Endothelial cell of umbilical vein (primary cell): Measurements from ENCODE around the gene CLN6. TPM values are rescaled to one million over a fixed set of nuclear protein-coding genes. Genes with fewer than 3 reads are reported as not detected.

ENCODE experiments used
- BruUV-seq: library from RNA; stranded (reverse); fragments of 400-500 nt; replicated peaks from 2 replicates; lab custom pipeline; 2021; lab: Mats Ljungman, UMichigan
- CTCF ChIA-PET: fragments of 300-600, 350-600 bp; sonication (Branson Sonifier 250); formaldehyde crosslinking; loops from one replicate; lab custom pipeline; 2021; ENCODE audit warnings: antibody characterized with exemption, inconsistent platforms; lab: Charles Lee
- POLR2A ChIA-PET: fragments of 300-600, 350-600 bp; sonication (Branson Sonifier 250); formaldehyde crosslinking; loops from one replicate; lab custom pipeline; 2021; ENCODE audit warnings: antibody characterized with exemption, inconsistent platforms; lab: Charles Lee
- DNase-seq: peaks from one replicate; pipeline ENCODE4 v3.0.0-alpha.2; 2011; ENCODE audit warnings: low read depth, low spot score
- FAIRE-seq: peaks from 2 replicates; lab custom pipeline; 2011; peaks lifted over from hg19 to GRCh38; lab: Jason Lieb, UNC
- H2AFZ ChIP-seq: 2 replicates; pipeline ENCODE4 v1.6.0; 2012; ENCODE audit warnings: low read depth, low read length, control low read depth, inconsistent platforms
- H3K27ac ChIP-seq: 2 replicates; pipeline ENCODE4 v1.5.1; 2011; ENCODE audit warnings: low read depth, mild to moderate bottlenecking, control low read depth, low read length, moderate library complexity; ENCODE audit not compliant: insufficient read depth
- H3K27me3 ChIP-seq, 2 experiments: 2 replicates each; pipeline versions ENCODE4 v1.6.0 to v1.6.1; 2011; ENCODE audit warnings: low read length in 2 of 2, mixed read lengths in 1 of 2; ENCODE audit not compliant: control insufficient read depth in 2 of 2, insufficient read depth in 2 of 2
- H3K36me3 ChIP-seq, 2 experiments: 2 replicates in 1 of 2; 3 replicates in 1 of 2; pipeline ENCODE4 v1.5.1; 2011; ENCODE audit warnings: low read length in 2 of 2, mild to moderate bottlenecking in 1 of 2, moderate library complexity in 1 of 2; ENCODE audit not compliant: control insufficient read depth in 2 of 2, insufficient read depth in 2 of 2; ENCODE audit errors: extremely low read depth in 1 of 2
- H3K4me1 ChIP-seq: 3 replicates; pipeline ENCODE4 v1.5.1; 2011; ENCODE audit warnings: mild to moderate bottlenecking, low read length; ENCODE audit not compliant: control insufficient read depth, insufficient read depth; ENCODE audit errors: extremely low read depth
- H3K4me2 ChIP-seq: 2 replicates; pipeline ENCODE4 v1.6.1; 2011; ENCODE audit warnings: low read length, control low read depth, mixed read lengths; ENCODE audit not compliant: insufficient read depth
- H3K4me3 ChIP-seq, 3 experiments: fragments of 200-600 bp in 1 of 3; sonication (generic), shearing (Covaris generic) in 1 of 3; replicated peaks in 1 of 3; 2 replicates each; pipeline ENCODE4 v1.5.1; 2011 to 2016; ENCODE audit warnings: control low read depth in 3 of 3, low read length in 3 of 3, mild to moderate bottlenecking in 2 of 3, inconsistent platforms in 1 of 3, low read depth in 1 of 3, moderate library complexity in 1 of 3; ENCODE audit not compliant: insufficient read depth in 1 of 3
- H3K79me2 ChIP-seq: 2 replicates; pipeline ENCODE4 v1.6.0; 2012; ENCODE audit warnings: low read length, inconsistent platforms; ENCODE audit not compliant: control insufficient read depth, insufficient read depth
- H3K9ac ChIP-seq: replicated peaks from 2 replicates; pipeline ENCODE3; 2011; ENCODE audit warnings: low read length, control low read depth; ENCODE audit not compliant: insufficient read depth; ENCODE audit errors: extremely low read depth
- H3K9me1 ChIP-seq: replicated peaks from 3 replicates; pipeline ENCODE4 v1.6.0; 2011; ENCODE audit warnings: mild to moderate bottlenecking, low read length; ENCODE audit not compliant: control insufficient read depth, insufficient read depth; ENCODE audit errors: extremely low read depth
- H3K9me3 ChIP-seq: replicated peaks from 2 replicates; pipeline ENCODE4 v1.5.1; 2012; ENCODE audit warnings: low read length, inconsistent platforms; ENCODE audit not compliant: control insufficient read depth, insufficient read depth
- H4K20me1 ChIP-seq: replicated peaks from 2 replicates; pipeline ENCODE3; 2011; ENCODE audit warnings: mild to moderate bottlenecking, low read length; ENCODE audit not compliant: control insufficient read depth, insufficient read depth; ENCODE audit errors: extremely low read depth
- EZH2 ChIP-seq: IDR thresholded peaks from 2 replicates; pipeline ENCODE4 v1.6.1; 2012; ENCODE audit warnings: borderline replicate concordance, low read depth, mild to moderate bottlenecking, moderate library complexity, low read length, inconsistent platforms; ENCODE audit not compliant: severe bottlenecking
- FOS ChIP-seq: IDR thresholded peaks from 2 replicates; pipeline ENCODE4 v1.6.1; 2011; ENCODE audit warnings: mild to moderate bottlenecking, low read length, moderate library complexity, borderline replicate concordance; ENCODE audit not compliant: insufficient read depth
- GATA2 ChIP-seq: IDR thresholded peaks from 2 replicates; pipeline ENCODE4 v1.7.0; 2011; ENCODE audit warnings: low read depth, mild to moderate bottlenecking, moderate library complexity, mixed read lengths, low read length; ENCODE audit not compliant: insufficient read length, insufficient read depth
- JUN ChIP-seq: IDR thresholded peaks from 2 replicates; pipeline ENCODE4 v1.6.1; 2011; ENCODE audit warnings: borderline replicate concordance, low read depth; ENCODE audit not compliant: insufficient read length, insufficient read depth
- MYC ChIP-seq: IDR thresholded peaks from one replicate; pipeline ENCODE4 v1.6.1; 2011; ENCODE audit warnings: mild to moderate bottlenecking, low read depth, low read length
- POLR2A ChIP-seq: IDR thresholded peaks from 2 replicates; pipeline ENCODE4 v1.6.1; 2012; ENCODE audit warnings: low read depth, mild to moderate bottlenecking, control low read depth, low read length
- POLR2AphosphoS5 ChIP-seq: IDR thresholded peaks from 2 replicates; pipeline ENCODE4 v1.6.1; 2012; ENCODE audit warnings: low read depth, mild to moderate bottlenecking, control low read depth, low read length, moderate library complexity; ENCODE audit not compliant: insufficient read depth
- dilution Hi-C: fragments of 300-500 bp; cut with MboI; formaldehyde crosslinking; loops from one replicate; pipeline ENCODE4 v1.15.0; 2019; ENCODE audit warnings: low sequenced_read_pairs; ENCODE audit not compliant: extremely low pct_ligation_motif_present
- intact Hi-C: fragments of 100-400 bp; cut with micrococcal nuclease; formaldehyde crosslinking; loops from one replicate; pipeline ENCODE4 v1.10.0; 2022
- polyA plus RNA-seq, 4 experiments: library from polyadenylated mRNA; depleted of rRNA in 3 of 4; stranded (reverse) in 3 of 4; unstranded in 1 of 4; fragments of >200 nt; gene quantifications; 2 replicates each; pipeline versions ENCODE4 v1.2.1 to v1.2.3, GENCODE V29; 2011 to 2012; ENCODE audit warnings: missing spikeins in 1 of 4
- total RNA-seq: library from RNA; stranded (reverse); gene quantifications from 2 replicates; pipeline ENCODE4 v1.2.3, GENCODE V29; 2021
- TF ChIP-seq, protein P1 (sequence below), 2 donors: IDR thresholded peaks; 1 replicate in 1 of 2; 2 replicates in 1 of 2; pipeline ENCODE4 v1.5.1; 2011; ENCODE audit warnings: low read length in 2 of 2, mild to moderate bottlenecking in 2 of 2, moderate library complexity in 2 of 2, control low read depth in 1 of 2, inconsistent platforms in 1 of 2, low read depth in 1 of 2; ENCODE audit not compliant: insufficient read depth in 1 of 2; ENCODE audit errors: extremely low read depth in 1 of 2
- TF ChIP-seq, protein P2 (sequence below): IDR thresholded peaks from 2 replicates; pipeline ENCODE4 v1.6.1; 2011; ENCODE audit not compliant: insufficient read depth, insufficient read length

CLN6 gene
- total and polyA plus RNA-seq, 2 donors (not counting 3 experiments of a cell fraction or from before 2014, with no cell fraction given) = 53.9 to 75.5 TPM

DNA sequence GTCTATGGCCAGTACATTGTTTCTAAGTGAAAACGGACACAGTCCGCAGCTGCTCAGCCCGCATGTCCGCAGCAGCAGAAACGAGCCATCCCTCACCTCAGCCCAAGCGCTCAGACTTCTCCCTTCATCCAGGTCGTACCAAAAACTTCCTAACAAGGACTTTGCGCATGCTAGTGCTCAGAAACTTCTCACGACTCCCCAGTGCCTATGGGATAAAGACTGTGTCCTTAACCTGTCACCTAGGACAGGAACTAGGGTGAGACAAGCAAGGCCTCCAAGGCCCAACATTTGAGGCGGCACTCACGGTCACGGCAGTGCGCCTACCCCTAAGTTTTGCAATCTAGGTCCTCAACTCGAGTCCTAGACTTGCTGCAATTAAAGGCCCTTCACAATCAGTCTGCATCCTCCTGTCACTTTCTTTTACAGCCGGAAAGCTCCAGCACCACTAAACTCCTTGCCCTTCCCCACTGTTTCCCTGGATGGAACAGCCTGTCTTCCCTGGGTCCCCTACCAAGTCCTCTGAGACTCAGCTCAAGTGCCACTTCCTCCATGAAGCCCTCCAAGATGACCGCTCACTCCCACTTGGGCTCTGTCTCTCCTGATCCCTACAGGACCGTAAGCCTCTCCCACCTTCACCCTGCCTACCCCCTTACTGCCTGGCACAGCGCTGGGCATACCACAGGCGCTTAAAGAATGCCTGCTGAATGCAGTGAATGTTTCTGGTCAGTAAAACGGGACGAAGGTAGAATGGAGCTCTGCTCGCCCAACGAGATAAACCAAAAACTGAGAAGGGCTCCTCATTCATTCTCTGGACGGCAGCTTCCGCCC, 1.2 kb downstream of the CLN6 start:
- FAIRE-seq = peak; percentile 70
- POLR2A ChIA-PET = no interaction called here
- BruUV-seq = no TSS peak
- CTCF ChIA-PET = interaction anchor here (0.9 to 1.7 kb wide), 4 partner anchors 8 to 25 kb away, joined by 3 to 6 read pairs (median 4); no protein-coding TSS in a partner anchor
- peak overlapping the region; percentile 65 to 85 (median 77) for H3K4me3 ChIP-seq
- H3K9me1 ChIP-seq = no peaks in the 10 kb centered on the region
- H3K9me3 ChIP-seq = no peaks in the 10 kb centered on the region
- H3K27ac ChIP-seq = peak overlapping the region; percentile 71
- no peaks in the 10 kb centered on the region for H3K27me3 ChIP-seq
- H3K79me2 ChIP-seq = peaks cover 48% of the 10 kb centered on the region
- peaks cover 15% of the 10 kb centered on the region for H3K4me1 ChIP-seq
- peak overlapping the region; percentile 85 for H3K4me2 ChIP-seq
- H2AFZ ChIP-seq = peak overlapping the region; percentile 88
- intact Hi-C loops (loop anchor here (2.0 to 5.0 kb wide), 2 partner anchors 24 to 366 kb away; partner anchors contain the start of gene CALML4), dilution Hi-C loops (no loop called here)
- TF ChIP-seq POLR2AphosphoS5 (no peak), GATA2 (no peak), MYC (no peak), JUN (no peak), FOS (no peak), POLR2A (no peak), EZH2 (no peak)
- TF ChIP-seq, protein P1, sequence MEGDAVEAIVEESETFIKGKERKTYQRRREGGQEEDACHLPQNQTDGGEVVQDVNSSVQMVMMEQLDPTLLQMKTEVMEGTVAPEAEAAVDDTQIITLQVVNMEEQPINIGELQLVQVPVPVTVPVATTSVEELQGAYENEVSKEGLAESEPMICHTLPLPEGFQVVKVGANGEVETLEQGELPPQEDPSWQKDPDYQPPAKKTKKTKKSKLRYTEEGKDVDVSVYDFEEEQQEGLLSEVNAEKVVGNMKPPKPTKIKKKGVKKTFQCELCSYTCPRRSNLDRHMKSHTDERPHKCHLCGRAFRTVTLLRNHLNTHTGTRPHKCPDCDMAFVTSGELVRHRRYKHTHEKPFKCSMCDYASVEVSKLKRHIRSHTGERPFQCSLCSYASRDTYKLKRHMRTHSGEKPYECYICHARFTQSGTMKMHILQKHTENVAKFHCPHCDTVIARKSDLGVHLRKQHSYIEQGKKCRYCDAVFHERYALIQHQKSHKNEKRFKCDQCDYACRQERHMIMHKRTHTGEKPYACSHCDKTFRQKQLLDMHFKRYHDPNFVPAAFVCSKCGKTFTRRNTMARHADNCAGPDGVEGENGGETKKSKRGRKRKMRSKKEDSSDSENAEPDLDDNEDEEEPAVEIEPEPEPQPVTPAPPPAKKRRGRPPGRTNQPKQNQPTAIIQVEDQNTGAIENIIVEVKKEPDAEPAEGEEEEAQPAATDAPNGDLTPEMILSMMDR (IDR thresholded peaks at IDR 0.05; ENCODE audit: extremely low read depth in 1 of 2, insufficient read depth in 1 of 2, low read depth in 1 of 2, low read length in 2 of 2) = no peak
- TF ChIP-seq, protein P2, sequence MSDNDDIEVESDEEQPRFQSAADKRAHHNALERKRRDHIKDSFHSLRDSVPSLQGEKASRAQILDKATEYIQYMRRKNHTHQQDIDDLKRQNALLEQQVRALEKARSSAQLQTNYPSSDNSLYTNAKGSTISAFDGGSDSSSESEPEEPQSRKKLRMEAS = no peak
- H3K9ac ChIP-seq = peak overlapping the region; percentile 87
- peak; percentile 18 for DNase-seq
- no peaks in the 10 kb centered on the region for H3K36me3 ChIP-seq
- no peaks in the 10 kb centered on the region for H4K20me1 ChIP-seq
